ENCODE data around the gene MRPS26.
A peak's percentile ranks its signal among the peaks of the same experiment; 100 is the strongest.

MRPS26 gene

GRCh38 chr20:3077618-3078134 is 31.8 kb downstream of the MRPS26 start:
- Histone ChIP-seq H3K36me3 (ENCODE audit: insufficient read depth, low read length) (no peaks in the 10 kb centered on the region), H3K27ac (no peak overlapping the region), H3K9me3 (ENCODE audit: low read depth, low read length) (no peaks in the 10 kb centered on the region), H3K4me3 (no peak overlapping the region), H3K9ac (ENCODE audit: insufficient read length) (no peak overlapping the region)
- no peak for DNase-seq (ENCODE audit: low read depth, low spot score)
- no peak for TF ChIP-seq EZH2 (IDR thresholded peaks at IDR 0.05)
- TF ChIP-seq FOXP2 (optimal IDR thresholded peaks at IDR 0.05; ENCODE audit: control extremely low read depth, extremely low read length, insufficient read depth) = no peak
- no peak for TF ChIP-seq POLR2AphosphoS5 (IDR thresholded peaks at IDR 0.05; ENCODE audit: borderline replicate concordance, low read depth, low read length)

GRCh38 chr20:3080939-3081388 is 35.1 kb downstream of the MRPS26 start:
- Histone ChIP-seq H3K27ac (no peak overlapping the region), H3K9me3 (ENCODE audit: low read depth, low read length) (no peaks in the 10 kb centered on the region), H3K36me3 (ENCODE audit: insufficient read depth, low read length) (no peaks in the 10 kb centered on the region), H3K4me3 (no peak overlapping the region), H3K9ac (ENCODE audit: insufficient read length) (no peak overlapping the region)
- no peak for TF ChIP-seq FOXP2 (optimal IDR thresholded peaks at IDR 0.05; ENCODE audit: control extremely low read depth, extremely low read length, insufficient read depth)
- TF ChIP-seq POLR2AphosphoS5 (IDR thresholded peaks at IDR 0.05; ENCODE audit: borderline replicate concordance, low read depth, low read length) = no peak
- TF ChIP-seq EZH2 (IDR thresholded peaks at IDR 0.05) = no peak
- no peak for DNase-seq (ENCODE audit: low read depth, low spot score)

GRCh38 chr20:3081641-3082040 is 35.8 kb downstream of the MRPS26 start:
- no peak for DNase-seq (ENCODE audit: low read depth, low spot score)
- H3K9ac ChIP-seq (ENCODE audit: insufficient read length) = no peak overlapping the region
- TF ChIP-seq FOXP2 (optimal IDR thresholded peaks at IDR 0.05; ENCODE audit: control extremely low read depth, extremely low read length, insufficient read depth) = no peak
- TF ChIP-seq EZH2 (IDR thresholded peaks at IDR 0.05) = no peak
- TF ChIP-seq POLR2AphosphoS5 (IDR thresholded peaks at IDR 0.05; ENCODE audit: borderline replicate concordance, low read depth, low read length) = no peak

GRCh38 chr20:3082306-3082951 is 36.6 kb downstream of the MRPS26 start:
- TF ChIP-seq POLR2AphosphoS5 (IDR thresholded peaks at IDR 0.05; ENCODE audit: borderline replicate concordance, low read depth, low read length) = no peak
- no peak for TF ChIP-seq FOXP2 (optimal IDR thresholded peaks at IDR 0.05; ENCODE audit: control extremely low read depth, extremely low read length, insufficient read depth)
- no peak for TF ChIP-seq EZH2 (IDR thresholded peaks at IDR 0.05)
- H3K4me3 ChIP-seq = peak overlapping the region; percentile 58; the same call in 1 of the 2 replicates
- H3K36me3 ChIP-seq (ENCODE audit: insufficient read depth, low read length) = no peaks in the 10 kb centered on the region
- H3K9ac ChIP-seq (ENCODE audit: insufficient read length) = no peak overlapping the region
- DNase-seq (ENCODE audit: low read depth, low spot score) = no peak
- H3K9me3 ChIP-seq (ENCODE audit: low read depth, low read length) = no peaks in the 10 kb centered on the region
- no peak overlapping the region for H3K27ac ChIP-seq

More at GRCh38 chr20:3081641-3082040, 35.8 kb downstream of the MRPS26 start:
- Histone ChIP-seq H3K4me3 (no peak overlapping the region), H3K9me3 (ENCODE audit: low read depth, low read length) (no peaks in the 10 kb centered on the region), H3K36me3 (ENCODE audit: insufficient read depth, low read length) (no peaks in the 10 kb centered on the region), H3K27ac (no peak overlapping the region)

- no peak for DNase-seq (ENCODE audit: low read depth, low spot score)
- Histone ChIP-seq H3K9ac (ENCODE audit: insufficient read length) (no peak overlapping the region), H3K36me3 (ENCODE audit: insufficient read depth, low read length) (no peaks in the 10 kb centered on the region), H3K9me3 (ENCODE audit: low read depth, low read length) (no peaks in the 10 kb centered on the region), H3K4me3 (no peak overlapping the region), H3K27ac (no peak overlapping the region)
- TF ChIP-seq EZH2 (IDR thresholded peaks at IDR 0.05) = no peak
Observed at GRCh38 chr20:3082955-3083952, 37.4 kb downstream of the MRPS26 start.

- no peak for DNase-seq (ENCODE audit: low read depth, low spot score)
- Histone ChIP-seq H3K4me3 (no peak within 1 kb of the TSS), H3K9me3 (ENCODE audit: low read depth, low read length) (no peaks in the 10 kb centered on the region), H3K27ac (no peak within 1 kb of the TSS), H3K36me3 (ENCODE audit: insufficient read depth, low read length) (no peaks in the 10 kb centered on the region), H3K9ac (ENCODE audit: insufficient read length) (no peak within 1 kb of the TSS)
- TF ChIP-seq FOXP2 (optimal IDR thresholded peaks at IDR 0.05; ENCODE audit: control extremely low read depth, extremely low read length, insufficient read depth) (no peak), EZH2 (IDR thresholded peaks at IDR 0.05) (no peak), POLR2AphosphoS5 (IDR thresholded peaks at IDR 0.05; ENCODE audit: borderline replicate concordance, low read depth, low read length) (no peak)
Observed at GRCh38 chr20:3084283-3084985, 38.6 kb downstream of the MRPS26 start, which contains the start of gene AVP. AVP (minus strand) TSS chr20:3084724; CDS start chr20:3084674, 50 bp downstream.

- Histone ChIP-seq H3K4me3 (no peak overlapping the region), H3K9me3 (ENCODE audit: low read depth, low read length) (no peaks in the 10 kb centered on the region), H3K27ac (no peak overlapping the region), H3K9ac (ENCODE audit: insufficient read length) (no peak overlapping the region), H3K36me3 (ENCODE audit: insufficient read depth, low read length) (no peaks in the 10 kb centered on the region)
- DNase-seq (ENCODE audit: low read depth, low spot score) = no peak
- TF ChIP-seq FOXP2 (optimal IDR thresholded peaks at IDR 0.05; ENCODE audit: control extremely low read depth, extremely low read length, insufficient read depth) (no peak), EZH2 (IDR thresholded peaks at IDR 0.05) (no peak), POLR2AphosphoS5 (IDR thresholded peaks at IDR 0.05; ENCODE audit: borderline replicate concordance, low read depth, low read length) (no peak)
Observed at GRCh38 chr20:3084986-3085360, 39.1 kb downstream of the MRPS26 start.

All from SK-N-MC (cell line).